ENCODE data around the gene HIVEP3.

GRCh38 chr1:41518471-41518870 lies 400.3 kb downstream of the HIVEP3 start:
- TF ChIP-seq CTCF (conservative IDR thresholded peaks at IDR 0.05; ENCODE audit: low read depth, low read length) (no peak), EZH2 (IDR thresholded peaks at IDR 0.05; ENCODE audit: borderline replicate concordance, low read depth, low read length, poor library complexity, severe bottlenecking) (no peak)
